HG03064 (cell line): Measurements from ENCODE around the gene HDAC6.
"Not testable (repeated sequence)": the region's sequence is repeated elsewhere in the genome, so short reads cannot be mapped to it uniquely, and the experiment has no call there.

ENCODE experiments used
- ATAC-seq: cut with Tn5 transposase; IDR thresholded peaks from one replicate; pipeline ENCODE4 v1.9.1; 2021; ENCODE audit warnings: low read depth; ENCODE audit not compliant: unreplicated experiment

HDAC6 gene

DNA sequence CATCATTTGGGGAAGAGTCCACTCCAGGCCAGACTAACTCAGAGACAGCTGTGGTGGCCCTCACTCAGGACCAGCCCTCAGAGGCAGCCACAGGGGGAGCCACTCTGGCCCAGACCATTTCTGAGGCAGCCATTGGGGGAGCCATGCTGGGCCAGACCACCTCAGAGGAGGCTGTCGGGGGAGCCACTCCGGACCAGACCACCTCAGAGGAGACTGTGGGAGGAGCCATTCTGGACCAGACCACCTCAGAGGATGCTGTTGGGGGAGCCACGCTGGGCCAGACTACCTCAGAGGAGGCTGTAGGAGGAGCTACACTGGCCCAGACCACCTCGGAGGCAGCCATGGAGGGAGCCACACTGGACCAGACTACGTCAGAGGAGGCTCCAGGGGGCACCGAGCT lies 21.2 kb downstream of the HDAC6 start:
- ATAC-seq = no peak

DNA sequence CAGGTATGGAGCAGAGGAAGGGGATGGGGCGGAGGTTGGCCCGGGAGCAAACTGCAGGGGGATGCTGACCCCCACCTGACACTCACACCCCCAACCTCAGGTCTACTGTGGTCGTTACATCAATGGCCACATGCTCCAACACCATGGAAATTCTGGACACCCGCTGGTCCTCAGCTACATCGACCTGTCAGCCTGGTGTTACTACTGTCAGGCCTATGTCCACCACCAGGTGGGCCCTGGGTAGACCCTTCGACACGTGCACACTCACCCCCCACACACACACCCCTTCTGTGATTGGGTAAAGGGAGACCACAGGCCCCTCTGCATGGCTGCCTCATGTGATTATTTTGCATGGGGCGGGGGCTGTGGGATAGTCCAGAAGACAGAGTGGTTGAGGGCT lies 22.2 kb downstream of the HDAC6 start:
- ATAC-seq = no peak

GRCh38 chrX:48826135-48826875 lies 24.4 kb downstream of the HDAC6 start, which contains the start of gene ERAS:
Gene ERAS, plus strand, starts transcription at chrX:48826513. Its CDS starts 2,611 bp downstream, at chrX:48829124.
- ATAC-seq = no peak

GRCh38 chrX:48826876-48827653 lies 25.2 kb downstream of the HDAC6 start:
- ATAC-seq = no peak

GRCh38 chrX:48827654-48827968 lies 25.7 kb downstream of the HDAC6 start:
- ATAC-seq = no peak

DNA sequence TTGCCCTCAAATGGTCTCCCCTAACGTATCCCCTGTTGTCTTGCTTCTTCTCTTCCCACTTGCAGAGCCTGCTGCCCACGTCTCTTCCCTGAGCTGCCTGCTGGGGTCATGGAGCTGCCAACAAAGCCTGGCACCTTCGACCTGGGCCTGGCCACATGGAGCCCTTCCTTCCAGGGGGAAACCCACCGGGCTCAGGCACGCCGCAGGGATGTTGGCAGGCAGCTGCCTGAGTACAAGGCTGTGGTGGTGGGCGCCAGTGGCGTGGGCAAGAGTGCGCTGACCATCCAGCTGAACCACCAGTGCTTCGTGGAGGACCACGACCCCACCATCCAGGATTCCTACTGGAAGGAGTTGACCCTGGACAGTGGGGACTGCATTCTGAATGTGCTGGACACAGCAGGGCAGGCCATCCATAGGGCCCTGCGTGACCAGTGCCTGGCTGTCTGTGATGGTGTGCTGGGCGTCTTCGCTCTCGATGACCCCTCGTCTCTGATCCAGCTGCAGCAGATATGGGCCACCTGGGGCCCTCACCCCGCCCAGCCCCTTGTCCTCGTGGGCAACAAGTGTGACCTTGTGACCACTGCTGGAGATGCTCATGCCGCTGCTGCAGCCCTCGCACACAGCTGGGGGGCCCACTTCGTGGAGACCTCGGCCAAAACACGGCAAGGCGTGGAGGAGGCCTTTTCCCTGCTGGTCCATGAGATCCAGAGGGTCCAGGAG lies 27.3 kb downstream of the HDAC6 start:
- ATAC-seq = no peak

DNA sequence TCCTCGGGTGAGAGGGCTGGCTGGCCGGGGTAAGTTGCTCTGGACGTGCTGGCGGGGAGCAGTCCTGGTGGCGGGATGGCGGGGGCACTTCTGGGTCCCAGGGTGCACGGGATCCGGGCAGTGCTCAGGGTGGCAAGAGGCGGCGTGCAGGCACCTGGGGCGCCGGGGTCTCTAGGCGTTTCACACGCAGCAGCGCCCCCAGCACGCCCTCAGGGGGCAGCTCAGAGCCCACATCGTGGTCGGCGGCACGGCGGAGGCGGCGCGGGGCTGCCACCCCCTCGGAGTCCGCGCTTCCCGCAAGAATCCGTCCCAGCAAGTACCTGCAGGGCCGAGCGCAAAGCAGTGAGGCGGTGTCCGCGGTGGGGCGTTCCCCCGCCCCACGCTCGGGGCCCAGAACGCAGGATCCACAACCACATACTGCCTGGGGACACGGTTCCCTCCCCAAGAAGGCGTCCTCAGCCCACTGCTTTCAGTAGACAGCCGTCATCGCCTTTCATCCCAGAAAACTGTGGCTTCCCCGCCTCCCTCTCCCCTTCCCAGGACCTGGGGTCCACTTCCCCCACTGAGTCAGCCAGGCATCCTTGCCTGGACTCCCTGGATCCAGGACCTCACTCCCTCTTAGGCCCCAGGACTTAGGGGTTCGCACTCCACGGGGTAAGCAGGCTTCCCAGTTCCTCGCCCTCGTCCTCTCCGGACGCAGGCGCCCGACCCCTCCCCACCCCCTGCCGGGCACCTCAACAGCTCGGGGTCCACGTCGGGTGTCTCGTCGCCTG lies 29.5 kb downstream of the HDAC6 start:
- ATAC-seq = no peak

- ATAC-seq = no peak
These were observed 30.0 kb downstream of the HDAC6 start for GRCh38 chrX:48831909-48832291.

GRCh38 chrX:48833542-48834138 lies 31.8 kb downstream of the HDAC6 start:
- ATAC-seq = no peak

DNA sequence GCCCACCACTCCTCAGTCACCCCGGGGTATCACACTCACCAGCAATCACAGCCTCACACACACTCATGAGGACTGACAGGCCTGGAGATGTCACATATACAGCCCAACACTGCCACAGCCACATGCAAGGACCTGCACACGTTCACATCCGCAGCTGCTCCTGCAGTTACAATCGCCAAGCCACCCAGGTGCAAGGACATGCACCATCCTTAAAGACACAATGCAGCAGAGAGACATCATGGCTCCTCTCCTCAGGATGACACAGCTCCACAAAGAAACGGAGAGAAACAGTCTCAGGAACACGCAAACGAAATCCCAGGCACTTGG lies 32.5 kb downstream of the HDAC6 start:
- ATAC-seq = no peak

- no peak for ATAC-seq
These were observed 33.9 kb downstream of the HDAC6 start, which contains the start of gene PCSK1N for GRCh38 chrX:48835524-48836329. Gene PCSK1N, minus strand, starts transcription at chrX:48835610. Its CDS starts 78 bp downstream, at chrX:48835532.

DNA sequence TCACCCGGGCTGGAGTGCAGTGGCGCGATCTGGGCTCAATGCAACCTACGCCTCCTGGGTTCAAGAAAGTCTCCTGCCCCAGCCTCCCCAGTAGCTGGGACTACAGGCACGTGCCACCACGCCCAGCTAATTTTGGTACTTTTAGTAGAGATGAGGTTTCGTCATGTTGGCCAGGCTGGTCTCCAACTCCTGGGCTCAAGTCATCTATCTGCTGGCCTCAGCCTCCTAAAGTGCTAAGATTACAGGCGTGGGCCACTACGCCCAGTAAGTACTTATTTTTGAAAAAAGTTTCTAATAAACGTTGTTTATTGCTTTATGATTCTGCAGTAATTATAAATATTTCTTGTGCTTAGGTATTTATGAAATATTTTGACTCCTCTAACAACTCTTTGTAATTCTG lies 37.8 kb downstream of the HDAC6 start:
- no peak for ATAC-seq

- ATAC-seq = no peak
These were observed 47.0 kb downstream of the HDAC6 start for GRCh38 chrX:48848847-48849246.

DNA sequence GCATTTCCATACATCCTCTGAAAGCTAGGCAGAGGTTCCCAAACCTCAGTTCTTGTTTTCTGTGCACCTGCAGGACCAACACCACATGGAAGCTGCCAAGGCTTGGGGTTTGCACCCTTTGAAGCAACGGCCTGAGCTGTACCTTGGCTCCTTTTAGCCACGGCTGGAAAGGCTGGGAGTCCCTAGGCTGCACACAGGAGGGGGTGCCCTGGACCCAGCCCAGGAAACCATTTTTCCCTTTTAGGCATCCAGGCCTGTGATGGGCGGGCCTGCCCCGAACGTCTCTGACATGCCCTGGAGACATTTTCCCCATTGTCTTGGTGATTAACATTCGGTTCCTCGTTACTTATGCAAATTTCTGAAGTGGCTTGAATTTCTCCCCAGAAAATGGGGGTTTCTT lies 51.0 kb downstream of the HDAC6 start:
- no peak for ATAC-seq

DNA sequence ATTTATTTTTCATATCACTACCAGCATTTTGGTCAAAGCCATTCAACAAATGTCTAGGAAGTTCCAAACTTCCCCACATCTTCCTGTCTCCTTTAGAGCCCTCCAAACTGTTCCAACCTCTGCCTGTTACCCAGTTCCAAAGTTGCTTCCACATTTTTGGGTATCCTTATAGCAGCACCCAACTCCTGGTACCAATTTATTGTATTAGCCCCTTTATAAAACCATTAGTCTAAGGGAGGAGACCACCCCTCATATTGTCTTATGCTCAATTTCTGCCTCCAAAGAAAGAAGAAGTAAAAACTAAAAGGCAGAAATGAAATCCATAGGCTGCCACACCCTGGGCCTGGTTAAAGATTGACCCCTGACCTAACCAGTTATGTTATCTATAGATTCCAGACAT lies 51.6 kb downstream of the HDAC6 start:
- ATAC-seq = not testable (repeated sequence)

DNA sequence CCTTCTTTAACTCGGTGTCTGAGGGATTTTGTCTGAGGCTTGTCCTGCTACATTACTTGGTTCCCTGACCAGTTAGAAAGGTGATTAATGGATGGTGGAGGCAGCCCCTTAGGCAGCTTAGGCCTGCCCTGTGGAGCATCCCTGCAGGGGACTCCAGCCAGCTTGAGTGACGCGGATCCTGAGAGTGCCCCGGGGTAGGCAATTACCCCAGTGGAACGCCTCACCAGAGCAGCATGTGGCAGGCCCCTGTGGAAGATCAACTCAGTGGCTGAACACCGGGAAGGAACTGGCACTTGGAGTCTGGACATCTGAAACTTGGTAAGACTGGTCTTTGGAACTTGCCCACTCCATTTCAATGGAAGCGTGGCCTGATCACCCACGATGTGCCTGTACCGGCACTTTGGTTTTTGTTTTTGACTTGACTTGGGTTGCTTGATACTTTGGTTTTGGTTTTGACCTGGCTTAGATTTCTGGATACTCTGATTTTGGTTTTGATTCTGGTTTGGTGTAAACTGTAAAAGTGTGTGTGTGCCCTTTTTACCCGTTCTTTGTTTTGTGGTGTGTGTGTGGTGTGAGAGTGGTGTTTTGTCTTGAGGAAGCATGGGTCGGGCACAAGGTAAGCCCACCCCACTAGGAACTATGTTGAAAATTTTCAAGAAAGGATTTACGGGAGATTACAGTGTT lies 52.4 kb downstream of the HDAC6 start:
- ATAC-seq = not testable (repeated sequence)

- no peak for ATAC-seq
These were observed 53.0 kb downstream of the HDAC6 start for GRCh38 chrX:48854898-48855297.

DNA sequence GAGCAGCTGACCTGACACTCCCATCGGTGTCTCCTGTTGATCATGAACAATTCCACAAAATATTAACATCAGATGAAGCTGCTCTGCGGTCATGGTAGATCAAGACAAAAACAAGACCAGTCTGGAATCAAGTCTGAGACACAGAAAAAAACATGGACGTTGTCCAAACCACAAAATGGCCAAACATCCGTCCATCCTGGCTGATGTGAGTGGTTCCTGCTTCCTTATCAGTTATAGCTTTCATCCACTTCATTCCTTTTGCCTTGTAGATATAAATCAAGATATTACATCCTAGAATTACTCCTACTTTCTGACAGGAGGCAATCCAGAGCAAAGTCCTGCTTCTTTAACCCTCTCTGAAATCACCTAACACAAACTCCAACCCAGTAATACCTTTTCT lies 62.3 kb downstream of the HDAC6 start:
- no peak for ATAC-seq

- ATAC-seq = not testable (repeated sequence)
These were observed 70.2 kb downstream of the HDAC6 start for GRCh38 chrX:48872017-48872416.
